NCI-H1930 (cell line): ENCODE measurements around the gene MINPP1.
A peak's percentile ranks its signal among the peaks of the same experiment; 100 is the strongest.
"Not testable (repeated sequence)": the region's sequence is repeated elsewhere in the genome, so short reads cannot be mapped to it uniquely, and the experiment has no call there.

Experiments used
- DNase-seq, 2 experiments: peaks; one replicate each; lab custom pipeline; 2025; lab: John Stamatoyannopoulos, UW

MINPP1 gene, protein sequence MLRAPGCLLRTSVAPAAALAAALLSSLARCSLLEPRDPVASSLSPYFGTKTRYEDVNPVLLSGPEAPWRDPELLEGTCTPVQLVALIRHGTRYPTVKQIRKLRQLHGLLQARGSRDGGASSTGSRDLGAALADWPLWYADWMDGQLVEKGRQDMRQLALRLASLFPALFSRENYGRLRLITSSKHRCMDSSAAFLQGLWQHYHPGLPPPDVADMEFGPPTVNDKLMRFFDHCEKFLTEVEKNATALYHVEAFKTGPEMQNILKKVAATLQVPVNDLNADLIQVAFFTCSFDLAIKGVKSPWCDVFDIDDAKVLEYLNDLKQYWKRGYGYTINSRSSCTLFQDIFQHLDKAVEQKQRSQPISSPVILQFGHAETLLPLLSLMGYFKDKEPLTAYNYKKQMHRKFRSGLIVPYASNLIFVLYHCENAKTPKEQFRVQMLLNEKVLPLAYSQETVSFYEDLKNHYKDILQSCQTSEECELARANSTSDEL

DNA sequence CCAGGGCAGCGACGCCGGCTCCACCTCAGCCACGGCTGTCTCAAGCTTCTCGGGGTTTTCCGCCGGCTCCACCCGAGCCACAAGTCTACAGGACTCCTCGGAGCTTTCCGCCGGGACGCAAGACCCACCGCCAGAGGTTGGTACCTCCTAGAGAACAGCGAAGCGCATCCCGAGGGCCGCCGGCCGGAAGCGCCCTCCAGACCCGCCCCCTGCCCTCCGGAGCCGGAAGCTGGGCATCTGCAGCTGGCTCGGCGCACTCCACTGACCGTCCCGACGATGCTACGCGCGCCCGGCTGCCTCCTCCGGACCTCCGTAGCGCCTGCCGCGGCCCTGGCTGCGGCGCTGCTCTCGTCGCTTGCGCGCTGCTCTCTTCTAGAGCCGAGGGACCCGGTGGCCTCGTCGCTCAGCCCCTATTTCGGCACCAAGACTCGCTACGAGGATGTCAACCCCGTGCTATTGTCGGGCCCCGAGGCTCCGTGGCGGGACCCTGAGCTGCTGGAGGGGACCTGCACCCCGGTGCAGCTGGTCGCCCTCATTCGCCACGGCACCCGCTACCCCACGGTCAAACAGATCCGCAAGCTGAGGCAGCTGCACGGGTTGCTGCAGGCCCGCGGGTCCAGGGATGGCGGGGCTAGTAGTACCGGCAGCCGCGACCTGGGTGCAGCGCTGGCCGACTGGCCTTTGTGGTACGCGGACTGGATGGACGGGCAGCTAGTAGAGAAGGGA is at the start of gene MINPP1:
TSS of gene MINPP1 (plus strand) at position 254 of the 726 bp plus-strand sequence. CDS start at position 277, 23 bp downstream.
- peak; percentile 54 to 57 for DNase-seq

DNA sequence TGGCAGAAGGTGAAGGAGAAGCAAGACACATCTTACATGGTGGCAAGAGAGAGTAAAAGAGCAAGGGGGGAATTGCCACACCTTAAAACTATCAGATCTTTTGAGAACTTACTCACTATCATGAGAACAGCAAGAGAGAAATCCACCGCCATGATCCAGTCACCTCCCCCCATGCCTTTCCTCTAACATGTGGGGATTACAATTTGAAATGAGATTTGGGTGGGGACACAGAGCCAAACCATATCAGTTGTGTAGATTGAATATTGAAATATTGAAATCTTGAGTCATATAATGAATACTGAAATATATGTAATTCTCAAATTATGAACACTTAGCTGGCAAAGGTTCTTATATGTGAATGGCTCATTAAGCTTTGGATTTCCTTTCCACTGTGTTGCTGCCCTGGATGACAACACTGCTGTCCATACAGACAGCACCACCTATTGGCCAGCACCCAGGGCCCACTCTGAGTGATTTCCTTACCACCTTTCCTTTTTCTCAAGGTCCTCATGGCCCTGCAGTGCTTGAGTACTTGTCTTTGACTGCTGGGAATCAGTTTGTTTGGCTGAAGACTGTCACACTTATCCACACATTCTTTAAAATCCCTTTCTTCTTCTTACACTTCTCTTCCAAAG is 48.0 kb upstream of the MINPP1 start:
- DNase-seq: not testable (repeated sequence)

DNA sequence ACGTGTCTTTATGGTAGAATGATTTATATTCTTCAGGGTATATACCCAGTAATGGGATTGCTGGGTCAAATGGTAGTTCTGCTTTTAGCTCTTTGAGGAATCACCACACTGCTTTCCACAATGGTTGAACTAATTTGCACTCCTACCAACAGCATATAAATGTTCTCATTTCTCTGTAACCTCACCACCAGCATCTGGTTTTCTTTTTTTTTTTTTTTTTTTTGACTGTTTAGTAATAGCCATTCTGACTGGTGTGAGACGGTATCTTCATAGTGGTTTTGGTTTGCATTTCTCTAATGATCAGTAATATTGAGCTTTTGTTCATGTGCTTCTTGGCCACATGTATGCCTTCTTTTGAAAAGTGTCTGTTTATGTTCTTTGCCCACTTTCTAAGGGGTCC is 42.9 kb upstream of the MINPP1 start:
- DNase-seq: not testable (repeated sequence)

DNA sequence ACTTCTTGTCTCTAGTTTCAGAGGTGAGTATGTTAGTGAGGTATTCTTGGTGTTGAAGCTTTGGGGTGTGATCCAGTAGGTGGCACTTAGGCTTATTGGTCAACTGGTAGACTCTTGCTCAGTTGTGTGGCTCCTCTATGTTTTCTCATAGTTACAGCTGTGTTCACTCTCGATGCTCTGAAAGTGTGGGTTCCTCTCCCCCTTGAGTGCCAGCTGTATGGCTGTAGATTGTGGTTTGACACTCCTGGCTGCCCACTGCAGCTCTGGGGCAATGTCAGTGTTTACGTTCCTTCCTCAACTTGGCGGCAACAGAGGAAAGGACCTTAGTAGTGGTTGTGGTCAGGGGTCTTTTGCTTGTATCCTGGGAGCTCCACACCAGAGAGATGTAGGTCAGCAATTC is 37.8 kb upstream of the MINPP1 start:
- not testable (repeated sequence) for DNase-seq

DNA sequence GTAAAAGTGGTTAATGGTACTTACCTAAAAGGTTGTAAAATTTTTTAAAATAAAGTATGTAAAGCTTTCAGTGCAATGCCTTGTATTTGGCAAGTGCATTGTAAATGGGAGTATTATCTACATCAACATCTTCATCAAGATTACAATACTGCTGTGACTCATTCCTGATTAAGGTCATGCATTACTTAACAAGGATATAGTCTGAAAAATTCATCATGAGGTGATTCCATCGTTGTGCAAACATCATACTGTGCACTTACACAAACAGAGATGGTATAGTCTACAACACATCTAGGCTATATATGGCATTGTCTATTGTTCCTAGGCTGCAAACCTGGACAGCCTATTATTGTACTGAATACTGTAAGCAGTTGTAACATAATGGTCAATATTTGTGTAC is 16.0 kb upstream of the MINPP1 start:
- DNase-seq: not testable (repeated sequence)

DNA sequence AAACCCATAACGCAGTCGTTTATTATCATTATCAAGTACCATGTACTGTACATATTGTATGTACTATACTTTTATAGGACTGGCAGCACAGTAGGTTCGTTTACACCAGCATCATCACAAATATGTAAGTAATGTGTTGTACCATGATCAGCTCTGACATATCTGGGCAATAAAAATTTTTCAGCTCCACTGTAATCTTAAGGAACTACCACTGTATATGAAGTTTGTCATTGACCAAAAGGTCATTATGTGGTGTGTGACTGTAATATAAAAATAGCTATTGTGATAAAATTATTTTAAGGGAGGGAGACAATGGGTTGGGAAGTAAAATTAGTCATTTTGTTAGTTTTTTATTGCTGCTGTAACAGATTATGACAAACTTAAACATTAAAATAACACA is 14.4 kb upstream of the MINPP1 start:
- DNase-seq: not testable (repeated sequence)

DNA sequence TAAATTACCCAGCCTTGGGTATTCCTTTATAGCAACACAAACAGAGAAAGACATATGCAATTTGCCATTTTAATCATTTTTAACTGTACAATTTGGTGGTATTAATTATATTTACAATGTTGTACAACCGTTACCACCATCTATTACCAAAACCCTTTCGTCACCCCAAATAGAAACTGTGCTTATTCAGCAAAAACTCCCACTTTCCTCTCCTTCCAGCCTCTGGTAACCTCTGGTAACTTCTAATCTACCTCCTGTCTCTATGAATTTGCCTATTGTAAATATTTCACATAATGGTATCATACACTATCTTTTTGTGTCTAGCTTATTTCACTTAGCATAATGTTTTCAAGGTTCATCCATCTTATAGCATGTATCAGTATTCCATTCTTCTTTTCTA is 12.2 kb upstream of the MINPP1 start:
- DNase-seq: not testable (repeated sequence)

DNA sequence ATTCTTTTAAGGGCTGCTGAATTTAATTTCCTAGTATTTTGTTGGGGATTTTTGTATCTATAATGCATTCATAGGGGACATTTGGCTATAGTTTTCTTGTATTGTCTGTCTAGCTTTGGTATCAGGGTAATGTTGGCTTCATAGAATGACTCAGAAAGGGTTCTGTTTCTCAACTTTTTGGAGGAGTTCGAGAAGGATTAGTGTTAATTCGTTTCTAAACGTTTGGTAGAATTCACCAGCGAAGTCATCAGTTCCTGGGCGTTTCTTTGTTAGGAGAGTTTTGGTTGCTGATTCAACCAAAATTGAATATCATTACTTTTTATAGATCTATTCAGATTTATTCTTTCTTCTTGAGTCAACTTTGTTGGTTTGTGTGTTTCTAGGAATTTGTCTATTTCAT is 9.2 kb upstream of the MINPP1 start:
- not testable (repeated sequence) for DNase-seq

DNA sequence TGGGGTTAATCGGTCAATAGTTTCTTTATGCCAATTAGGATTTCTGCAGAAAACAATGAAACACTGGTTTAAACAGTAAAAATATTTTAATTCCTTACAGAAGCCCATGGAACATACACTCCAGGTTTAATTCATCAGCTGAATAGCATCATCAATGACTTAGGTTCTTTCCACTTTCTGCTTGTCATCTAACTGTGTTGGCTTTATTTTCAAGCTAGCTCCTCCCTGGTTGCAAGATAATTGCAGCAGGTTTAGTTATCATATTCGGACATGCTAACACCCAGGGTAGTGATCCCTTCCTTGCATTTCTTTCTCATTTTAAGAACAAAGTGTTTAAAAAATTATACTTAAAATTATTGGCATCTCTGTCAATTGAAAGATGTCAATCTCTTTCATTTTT is 7.3 kb upstream of the MINPP1 start:
- DNase-seq: not testable (repeated sequence)

DNA sequence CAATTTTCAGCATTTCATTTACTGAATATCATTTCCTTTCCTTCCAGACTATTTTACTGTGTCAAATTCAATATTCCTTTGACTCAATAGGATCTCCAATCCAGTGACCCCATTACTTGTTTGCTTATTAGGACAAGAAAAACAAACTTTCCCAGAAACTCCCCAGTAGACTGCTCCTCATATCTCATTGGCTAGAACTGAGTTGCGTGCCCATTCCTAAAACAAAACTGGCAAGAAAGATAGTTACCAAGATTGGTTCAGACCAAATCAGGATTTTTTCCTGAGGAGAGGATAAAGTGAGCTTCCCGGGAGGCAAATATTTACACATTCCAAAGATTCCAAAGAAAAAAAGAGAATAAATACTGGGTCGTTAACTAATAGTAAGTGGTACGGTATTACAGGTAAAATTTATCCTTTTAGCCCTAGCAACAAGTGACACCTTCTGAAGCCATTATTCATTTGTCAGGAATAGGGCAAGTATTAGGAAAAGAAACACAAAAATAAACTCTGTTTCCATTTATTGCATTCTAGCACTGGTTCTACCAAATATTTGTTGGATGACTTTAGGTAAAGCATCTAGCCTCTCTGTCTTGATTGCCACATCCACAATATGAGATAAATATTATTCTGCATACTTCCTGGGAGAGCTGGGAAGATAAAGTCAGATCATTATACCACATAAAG is 6.4 kb upstream of the MINPP1 start:
- DNase-seq: not testable (repeated sequence)

DNA sequence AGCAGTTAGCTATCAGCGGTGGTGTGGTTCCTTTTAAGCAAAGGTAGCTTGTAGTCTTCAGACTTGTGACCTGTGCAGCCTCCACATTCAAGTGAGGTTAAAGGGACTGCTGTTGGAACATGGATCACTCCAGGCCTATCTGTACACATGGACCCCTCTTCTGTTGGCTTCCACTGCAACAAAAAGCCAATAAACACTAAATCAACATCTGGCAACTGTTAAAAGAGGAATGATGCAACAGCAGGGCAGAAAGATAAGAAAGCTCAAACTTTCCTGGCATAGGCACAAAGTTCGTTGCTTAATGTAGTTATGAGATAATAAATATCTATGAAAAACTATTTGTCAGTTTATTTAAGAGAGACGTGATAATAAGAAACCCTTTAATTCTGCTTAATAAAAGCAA is 4.0 kb upstream of the MINPP1 start:
- DNase-seq: no peak

DNA sequence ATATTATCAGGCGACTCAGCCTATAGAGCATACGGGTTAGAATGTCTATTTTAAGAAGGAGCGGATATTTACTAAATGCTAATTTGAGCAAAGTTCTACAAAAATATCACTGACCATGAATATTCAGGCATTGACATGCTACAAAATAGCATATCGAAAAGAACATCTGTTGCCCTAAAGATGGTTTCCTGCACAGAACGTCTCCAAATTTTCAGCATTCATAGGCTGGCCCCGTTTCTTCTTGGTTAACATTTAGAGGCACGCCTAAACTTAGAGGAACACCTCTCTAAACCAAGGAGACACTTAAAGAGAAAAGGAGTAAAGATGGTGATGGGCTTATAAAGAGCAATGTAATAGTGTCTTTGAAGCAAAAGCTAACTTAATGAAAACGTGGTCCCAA is 1.3 kb upstream of the MINPP1 start:
- DNase-seq: no peak

DNA sequence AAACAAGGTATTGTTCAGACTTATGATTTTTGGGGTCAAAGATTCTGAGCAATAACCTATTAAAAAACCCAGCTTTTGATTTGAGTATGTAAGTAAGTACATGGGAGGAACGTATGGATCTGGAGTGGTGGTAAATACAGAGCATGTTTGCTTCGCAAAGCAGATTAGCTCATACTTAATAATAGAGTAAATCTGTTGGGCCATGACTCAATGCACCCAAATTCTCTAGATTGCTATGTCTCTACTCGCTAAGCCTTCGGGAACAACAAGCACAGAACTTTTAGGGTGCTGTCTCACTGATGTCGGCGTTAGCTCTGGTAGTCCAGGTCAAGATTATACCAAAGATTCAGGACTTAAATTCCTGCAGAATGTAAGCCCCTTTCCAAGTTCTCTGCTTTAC is 807 bp upstream of the MINPP1 start:
- no peak for DNase-seq

DNA sequence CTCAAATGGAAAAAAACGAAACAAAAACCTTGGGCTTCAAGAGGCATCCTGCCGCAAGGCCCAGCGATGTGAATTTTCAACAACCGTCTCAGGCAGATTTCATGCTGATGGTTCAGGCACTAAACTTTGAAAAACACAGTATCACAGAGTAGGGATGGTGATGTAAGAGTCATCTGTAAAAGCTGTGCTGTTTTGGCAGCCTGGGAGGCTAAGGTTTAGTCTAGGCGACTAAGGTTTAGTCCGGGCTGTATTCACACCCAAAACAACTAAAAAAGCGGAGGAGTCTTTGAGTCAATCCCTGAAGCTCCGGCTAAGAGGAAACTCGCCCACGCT is 420 bp upstream of the MINPP1 start:
- no peak for DNase-seq

DNA sequence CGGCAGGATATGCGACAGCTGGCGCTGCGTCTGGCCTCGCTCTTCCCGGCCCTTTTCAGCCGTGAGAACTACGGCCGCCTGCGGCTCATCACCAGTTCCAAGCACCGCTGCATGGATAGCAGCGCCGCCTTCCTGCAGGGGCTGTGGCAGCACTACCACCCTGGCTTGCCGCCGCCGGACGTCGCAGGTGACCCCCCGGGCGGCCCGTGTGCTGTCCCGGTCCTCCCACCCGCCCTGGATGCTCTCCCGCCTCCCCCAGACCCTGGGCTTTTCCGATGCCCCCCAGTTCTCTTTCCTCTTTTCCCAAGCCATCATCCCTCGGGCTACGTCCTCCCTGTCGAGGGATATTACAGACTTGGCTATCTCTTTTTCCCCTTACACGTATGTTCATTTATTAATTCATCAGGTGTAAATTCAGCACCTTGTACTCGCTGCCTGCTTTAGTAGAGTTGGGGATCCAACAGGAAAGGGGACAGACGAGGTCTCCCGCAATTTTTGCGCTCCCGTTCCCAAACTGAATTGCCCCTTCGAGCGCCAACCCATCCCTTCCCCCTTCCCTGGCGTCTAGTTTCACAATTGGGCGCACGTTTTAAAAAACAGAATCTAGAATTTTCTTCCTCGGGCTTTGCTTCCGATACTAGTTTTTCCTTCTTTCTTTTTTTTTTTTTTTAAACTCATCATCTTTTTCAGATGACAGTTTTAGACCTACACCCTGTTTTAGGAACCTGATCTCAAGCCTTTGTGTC is 846 bp downstream of the MINPP1 start:
- DNase-seq: peak; percentile 2 to 22

DNA sequence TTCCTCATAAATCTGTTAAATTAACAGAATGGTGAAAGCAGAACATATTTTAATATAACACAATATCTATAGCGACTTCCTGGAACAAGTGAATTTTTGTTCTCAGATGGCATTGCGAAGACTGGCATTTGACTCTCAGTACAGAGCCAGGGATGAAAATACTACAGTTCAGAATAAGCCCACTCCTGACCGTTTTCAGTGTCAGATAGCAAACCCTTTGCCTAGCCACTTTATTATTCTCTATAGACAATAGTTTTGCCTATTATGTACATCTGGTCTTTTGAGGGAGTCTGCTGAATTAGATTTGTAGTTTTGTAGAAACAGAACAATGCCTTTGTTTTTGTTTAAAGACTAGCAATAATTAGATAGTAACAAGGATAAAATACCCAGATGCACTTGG is 2.3 kb downstream of the MINPP1 start:
- DNase-seq: no peak

DNA sequence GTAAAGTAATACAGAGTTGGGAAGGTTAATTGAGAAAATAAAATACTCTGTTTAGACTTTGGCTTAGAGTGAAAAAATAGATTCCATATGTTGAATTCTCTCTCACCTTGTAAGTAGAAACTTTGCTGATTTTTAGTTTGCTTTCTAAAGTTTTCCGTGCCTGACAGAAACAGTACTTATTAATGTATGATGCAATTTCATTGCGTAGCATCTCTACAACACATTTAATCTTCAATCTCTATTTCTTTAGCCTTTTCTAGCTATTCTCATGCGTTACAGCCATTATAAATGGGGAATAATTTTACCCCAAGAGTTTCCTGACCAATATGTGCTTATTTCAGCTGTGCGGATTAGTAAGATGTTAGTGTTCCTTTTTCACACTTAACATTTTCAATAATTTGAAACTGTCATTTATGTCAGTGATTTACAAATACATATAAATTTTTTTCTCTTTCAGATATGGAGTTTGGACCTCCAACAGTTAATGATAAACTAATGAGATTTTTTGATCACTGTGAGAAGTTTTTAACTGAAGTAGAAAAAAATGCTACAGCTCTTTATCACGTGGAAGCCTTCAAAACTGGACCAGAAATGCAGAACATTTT is 3.3 kb downstream of the MINPP1 start:
- DNase-seq: no peak

DNA sequence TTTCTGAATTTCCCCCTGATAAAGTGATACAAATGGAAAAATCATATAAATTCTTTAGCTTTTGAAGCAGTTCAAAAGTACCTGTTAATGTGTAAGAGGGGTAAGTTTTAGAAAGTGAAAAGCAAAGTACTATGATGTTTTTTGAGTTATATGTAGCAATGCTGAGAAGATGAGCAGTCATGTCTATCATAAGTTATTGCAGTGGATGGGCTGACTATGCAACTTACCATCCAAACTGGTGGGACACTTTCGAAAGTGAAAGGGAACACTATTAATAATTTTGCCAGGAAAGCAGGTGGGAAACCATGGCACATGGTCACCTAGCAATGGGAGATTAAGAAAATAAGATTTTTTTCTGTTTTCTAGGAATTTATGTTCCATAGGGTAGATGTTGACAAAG is 4.1 kb downstream of the MINPP1 start:
- no peak for DNase-seq

DNA sequence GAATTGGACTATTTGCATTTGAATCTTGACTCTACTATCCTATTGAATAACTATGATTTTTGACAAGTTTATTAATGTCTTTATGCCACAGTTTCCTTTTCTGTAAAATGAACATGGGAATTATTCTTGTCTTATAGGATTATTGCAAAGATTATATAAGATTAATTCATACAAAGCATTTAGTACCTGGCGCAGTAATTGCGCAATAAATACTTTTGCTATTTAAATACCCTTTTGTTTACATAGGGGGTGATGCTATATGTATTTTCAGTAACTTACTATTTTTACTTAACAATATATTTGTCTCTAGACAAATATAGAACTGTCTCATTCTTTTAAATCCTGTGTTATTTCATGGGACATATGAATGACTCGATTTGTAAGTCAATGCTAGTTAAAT is 5.3 kb downstream of the MINPP1 start:
- DNase-seq: no peak

DNA sequence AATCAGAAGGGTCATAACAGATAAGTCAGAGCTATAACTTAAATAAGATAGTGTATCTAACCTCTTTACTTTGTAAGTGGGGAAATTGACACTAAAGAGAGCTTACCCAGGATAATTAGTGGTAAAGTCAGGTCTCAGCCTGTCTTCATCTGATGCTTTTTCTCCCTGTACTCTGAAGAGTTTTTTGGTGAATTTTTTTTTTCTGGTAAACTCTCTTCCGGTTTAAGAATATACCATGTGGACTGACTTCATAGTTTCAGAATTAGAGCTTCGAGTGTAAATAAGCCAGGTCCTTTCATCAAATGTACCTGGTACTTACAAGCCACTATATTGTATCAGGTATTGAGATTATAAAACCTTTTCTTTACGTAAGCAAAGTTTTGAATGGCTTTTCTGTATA is 6.8 kb downstream of the MINPP1 start:
- no peak for DNase-seq

DNA sequence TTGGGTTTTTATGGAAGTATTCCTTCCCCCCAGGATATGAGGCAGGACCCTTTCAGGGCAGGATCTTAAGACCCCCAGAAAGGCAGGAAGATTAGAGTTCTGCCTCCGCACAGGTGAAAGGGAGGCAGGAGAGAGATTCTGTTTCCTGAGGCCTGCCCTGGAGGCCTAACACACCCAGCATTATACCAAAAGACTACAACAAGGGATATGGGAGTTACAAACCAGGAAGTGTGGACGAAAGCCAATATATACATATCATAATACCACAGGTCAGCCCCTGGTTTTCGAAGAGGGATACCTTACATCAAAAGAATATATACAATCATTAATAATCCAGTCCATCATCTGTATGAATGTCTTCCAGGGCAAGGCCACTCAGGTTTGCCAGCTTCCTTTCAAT is 14.2 kb downstream of the MINPP1 start:
- no peak for DNase-seq
